H1 (cell line): ENCODE results near the gene ALK. TPM values are rescaled to one million over a fixed set of nuclear protein-coding genes. Genes with fewer than 3 reads are reported as not detected.

Source experiments
- BACH1 ChIP-seq: IDR thresholded peaks from 2 replicates; pipeline ENCODE4 v1.6.1; 2012; ENCODE audit warnings: low read length, improper control_type of control experiment
- polyA plus RNA-seq, 7 experiments: library from polyadenylated mRNA; depleted of rRNA in 3 of 7; stranded (reverse) in 5 of 7; unstranded in 2 of 7; fragments of >200 nt in 5 of 7; fragments of 200-250 nt in 2 of 7; gene quantifications; 1 replicate in 5 of 7; 2 replicates in 1 of 7; 4 replicates in 1 of 7; pipeline versions ENCODE4 v1.2.1 to v1.2.3, GENCODE V29; 2011 to 2013; ENCODE audit warnings: missing spikeins in 2 of 7, mixed read lengths in 2 of 7
- total RNA-seq: library from RNA; stranded (reverse); fragmentation: NEBNext Ultra II Directional; extraction: Animal tissue kit (Norgen Biotek cat#: 25700); gene quantifications from 2 replicates; pipeline ENCODE4 v1.2.1, GENCODE V29; 2021

Gene ALK
- total and polyA plus RNA-seq, 2 of the 8 experiments (the other 6 are each of a cell fraction or from before 2014, with no cell fraction given): 0.02 to 0.09 TPM

DNA sequence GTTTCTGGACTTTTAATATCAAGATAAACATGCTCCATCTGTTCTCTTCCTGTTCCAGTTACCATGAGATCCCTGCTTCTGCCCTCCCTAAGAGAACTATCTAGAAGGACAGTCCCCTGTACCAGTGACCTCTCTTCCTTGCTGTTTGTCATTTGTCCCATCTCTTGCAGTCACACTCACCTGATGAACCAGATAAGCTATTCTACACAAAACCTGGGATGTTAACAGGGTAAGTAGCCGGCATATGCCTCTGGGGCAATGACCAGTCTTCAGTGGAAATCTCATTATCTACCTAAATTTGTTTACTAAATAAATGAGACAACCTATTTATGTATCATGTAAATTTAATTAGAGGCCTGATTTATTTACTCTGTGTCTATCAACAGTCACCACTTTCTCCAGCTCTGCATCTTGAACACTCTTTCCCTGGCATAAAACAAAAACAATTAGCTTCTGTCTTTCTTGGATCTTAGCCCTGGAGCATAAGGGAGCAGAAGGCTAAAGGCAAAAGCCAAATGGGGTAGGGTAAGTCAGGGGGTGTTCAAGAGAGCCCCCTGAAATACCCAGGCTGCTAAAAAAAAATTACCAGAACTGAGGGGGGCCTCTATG is 337.7 kb downstream of the ALK start (continued):
- TF ChIP-seq BACH1: no peak
